ENCODE measurements around the gene RBM33.

RBM33 gene

GRCh38 chr7:155694851-155695250 is 50.4 kb downstream of the RBM33 start:
- no peak for DNase-seq (ENCODE audit: low read depth in 2 of 2)

GRCh38 chr7:155696747-155697146 is 52.3 kb downstream of the RBM33 start:
- no peak for DNase-seq (ENCODE audit: low read depth in 2 of 2)

- DNase-seq (ENCODE audit: low read depth in 2 of 2), result no peak
Measured at GRCh38 chr7:155698633-155699032, 54.2 kb downstream of the RBM33 start.

GRCh38 chr7:155699180-155699579 is 54.7 kb downstream of the RBM33 start:
- DNase-seq (ENCODE audit: low read depth in 2 of 2), result no peak

GRCh38 chr7:155700847-155701246 is 56.4 kb downstream of the RBM33 start:
- DNase-seq (ENCODE audit: low read depth in 2 of 2), result no peak

DNA sequence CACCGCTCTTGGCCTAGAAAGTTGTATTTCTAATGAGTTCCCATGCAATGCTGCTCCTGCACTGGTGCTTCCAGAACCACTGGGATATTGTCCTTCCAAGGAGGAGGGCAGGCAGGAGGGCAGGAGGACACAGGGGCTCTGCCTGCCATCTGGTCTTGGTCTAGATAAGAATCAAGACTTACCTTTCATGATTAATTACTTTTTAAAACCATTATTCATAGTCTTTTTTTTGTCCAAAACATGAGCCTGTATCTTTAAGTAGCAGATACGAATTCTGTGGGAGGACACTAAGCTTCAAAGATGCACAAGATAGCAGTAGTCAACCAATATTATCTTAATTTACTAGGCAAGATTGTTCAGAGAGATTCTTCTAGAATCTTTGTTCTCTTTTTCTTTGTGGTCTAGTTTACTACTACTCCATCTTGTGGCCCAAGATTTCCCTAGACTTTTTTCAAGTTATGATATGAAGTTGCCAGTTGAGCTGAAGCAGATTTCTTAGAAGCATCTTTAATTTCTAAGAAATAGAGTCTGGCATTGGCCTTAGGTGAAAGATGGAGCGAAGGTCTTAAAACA is 57.6 kb downstream of the RBM33 start:
- no peak for DNase-seq (ENCODE audit: low read depth in 2 of 2)

- DNase-seq (ENCODE audit: low read depth in 2 of 2), result no peak
Measured at GRCh38 chr7:155702616-155703015, 58.2 kb downstream of the RBM33 start.

DNA sequence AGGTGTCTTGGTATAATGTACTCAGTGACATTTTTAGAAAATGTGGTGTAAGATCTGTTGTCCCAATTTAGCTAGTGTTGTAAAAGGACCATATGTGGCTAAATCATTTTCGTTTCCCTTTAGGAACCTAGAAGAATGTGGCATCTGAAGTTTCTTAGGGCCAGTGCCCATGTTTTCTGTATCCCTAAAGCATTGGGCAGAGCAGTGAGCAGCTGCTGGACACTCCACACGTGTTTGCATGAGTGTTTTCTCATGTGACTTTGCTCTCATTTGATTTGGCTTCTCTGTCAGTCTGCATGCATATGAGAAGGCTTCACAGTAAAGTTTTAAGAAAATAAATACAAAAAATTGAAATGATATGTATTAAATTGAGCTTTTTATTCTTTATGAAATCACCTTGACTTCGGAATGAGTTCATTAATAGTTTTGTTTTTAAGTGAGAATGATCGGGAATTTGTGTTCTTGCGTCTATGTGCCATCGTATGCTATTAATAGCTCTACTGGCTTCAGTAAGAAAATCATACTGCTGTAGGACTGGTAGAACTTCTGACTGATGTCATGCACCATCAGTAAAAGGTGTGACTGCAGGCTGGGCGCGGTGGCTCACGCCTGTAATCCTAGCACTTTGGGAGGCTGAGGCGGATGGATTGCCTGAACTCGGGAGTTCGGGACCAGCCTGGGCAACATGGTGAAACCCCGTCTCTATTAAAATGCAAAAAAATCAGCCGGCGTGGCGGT is 61.3 kb downstream of the RBM33 start:
- no peak for DNase-seq (ENCODE audit: low read depth in 2 of 2)

DNA sequence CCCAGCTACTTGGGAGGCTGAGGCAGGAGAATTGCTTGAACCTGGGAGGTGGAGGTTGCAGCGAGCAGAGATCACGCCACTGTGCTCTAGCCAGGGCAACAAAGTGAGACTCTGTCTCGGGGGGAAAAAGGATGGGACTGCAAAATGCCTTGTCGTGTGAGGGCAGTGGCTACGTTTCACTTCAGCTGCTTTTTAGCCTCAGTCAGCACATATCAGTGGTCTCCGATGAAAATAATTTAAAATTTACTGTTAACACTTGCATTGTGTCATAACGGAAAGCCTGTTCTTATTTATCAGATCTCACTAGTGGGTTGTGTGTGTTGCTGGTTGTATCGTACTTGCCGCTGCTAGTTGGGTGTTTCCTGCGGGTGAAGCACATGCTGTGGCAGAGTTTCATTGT is 61.9 kb downstream of the RBM33 start:
- DNase-seq (ENCODE audit: low read depth in 2 of 2), result no peak

- no peak for DNase-seq (ENCODE audit: low read depth in 2 of 2)
Measured at GRCh38 chr7:155709453-155709852, 65.0 kb downstream of the RBM33 start.

GRCh38 chr7:155710031-155710430 is 65.6 kb downstream of the RBM33 start:
- no peak for DNase-seq (ENCODE audit: low read depth in 2 of 2)

DNA sequence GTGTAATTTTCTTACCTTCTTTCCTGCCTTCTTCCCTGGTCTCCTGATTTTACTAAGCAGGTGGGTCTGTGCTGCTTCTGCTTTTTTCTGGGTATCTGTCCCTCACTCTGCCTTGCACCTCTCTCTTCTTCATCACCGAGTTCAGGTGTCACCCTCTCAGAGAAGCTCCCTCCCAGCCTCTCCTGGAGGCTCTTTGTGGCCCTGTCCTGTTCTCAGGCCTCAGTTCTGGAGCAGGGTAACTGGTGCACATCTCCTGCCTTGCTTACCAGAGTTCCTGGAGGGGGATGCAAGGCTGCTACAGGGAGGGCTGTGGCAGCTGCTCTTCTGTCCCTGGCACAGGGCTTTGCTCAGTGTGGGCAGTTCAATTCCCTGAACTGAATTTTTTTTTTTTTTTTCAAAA is 66.1 kb downstream of the RBM33 start:
- DNase-seq (ENCODE audit: low read depth in 2 of 2), result no peak

DNA sequence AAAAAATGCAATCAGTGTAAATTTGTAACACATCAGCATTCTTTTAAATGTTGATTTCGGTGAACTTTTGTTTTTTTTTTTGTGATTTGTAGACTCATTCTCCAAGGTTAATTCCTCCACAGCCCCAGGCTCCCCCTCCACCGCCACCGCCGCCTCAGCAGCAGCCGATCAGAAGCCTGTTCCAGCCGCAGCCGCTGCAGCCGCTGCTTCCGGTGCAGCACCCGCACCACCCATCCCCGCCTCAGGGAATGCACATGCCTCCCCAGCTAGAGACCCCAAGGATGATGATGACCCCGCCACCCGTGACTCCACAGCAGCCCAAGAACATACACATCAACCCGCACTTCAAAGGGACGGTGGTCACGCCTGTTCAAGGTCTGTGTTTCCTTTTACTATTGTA is 66.6 kb downstream of the RBM33 start:
- DNase-seq (ENCODE audit: low read depth in 2 of 2), result no peak

DNA sequence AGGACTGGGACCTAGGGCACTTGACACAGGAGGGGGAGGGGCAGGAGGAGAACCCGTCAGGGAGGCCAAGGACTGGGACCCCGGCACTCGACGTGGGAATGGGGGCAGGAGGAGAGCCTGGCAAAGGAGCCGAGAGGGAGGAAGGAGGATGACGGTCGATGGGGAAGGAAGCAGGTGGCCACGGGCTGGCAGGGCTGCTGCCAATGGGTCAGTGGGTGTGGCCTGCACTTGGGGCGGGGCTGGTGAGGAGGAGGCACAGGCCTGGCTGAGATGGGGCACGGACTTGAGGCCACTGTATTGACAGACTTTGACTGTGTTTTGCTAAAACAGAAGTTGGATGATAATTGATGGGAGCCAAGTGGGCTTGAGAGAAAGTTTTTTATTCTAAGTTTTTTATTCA is 68.9 kb downstream of the RBM33 start:
- no peak for DNase-seq (ENCODE audit: low read depth in 2 of 2)

- DNase-seq (ENCODE audit: low read depth in 2 of 2), result no peak
Measured at GRCh38 chr7:155714702-155715101, 70.2 kb downstream of the RBM33 start.

- DNase-seq (ENCODE audit: low read depth in 2 of 2), result no peak
Measured at GRCh38 chr7:155715111-155715805, 70.8 kb downstream of the RBM33 start.

GRCh38 chr7:155717010-155717744 is 72.7 kb downstream of the RBM33 start:
- no peak for DNase-seq (ENCODE audit: low read depth in 2 of 2)

- no peak for DNase-seq (ENCODE audit: low read depth in 2 of 2)
Measured at GRCh38 chr7:155721056-155721455, 76.6 kb downstream of the RBM33 start.

DNA sequence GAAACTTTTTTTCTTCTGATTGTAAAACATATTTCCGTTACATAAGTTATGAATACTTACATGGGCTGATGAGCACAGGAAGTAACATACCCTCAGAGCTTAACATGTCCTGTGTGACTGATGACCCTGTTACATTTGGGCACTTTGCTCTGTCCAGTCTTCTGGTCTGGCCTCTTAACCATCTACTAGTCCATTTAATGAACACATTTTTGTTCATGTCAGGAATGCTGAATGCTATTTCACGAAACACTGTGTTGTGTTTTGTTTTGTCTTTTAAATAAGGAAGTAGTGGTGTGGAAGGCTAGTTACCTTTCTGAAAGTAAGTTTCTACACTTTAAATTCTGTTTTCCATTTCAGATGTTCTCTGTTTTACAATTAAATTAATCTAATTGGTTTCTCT is 77.7 kb downstream of the RBM33 start:
- DNase-seq (ENCODE audit: low read depth in 2 of 2), result no peak

DNA sequence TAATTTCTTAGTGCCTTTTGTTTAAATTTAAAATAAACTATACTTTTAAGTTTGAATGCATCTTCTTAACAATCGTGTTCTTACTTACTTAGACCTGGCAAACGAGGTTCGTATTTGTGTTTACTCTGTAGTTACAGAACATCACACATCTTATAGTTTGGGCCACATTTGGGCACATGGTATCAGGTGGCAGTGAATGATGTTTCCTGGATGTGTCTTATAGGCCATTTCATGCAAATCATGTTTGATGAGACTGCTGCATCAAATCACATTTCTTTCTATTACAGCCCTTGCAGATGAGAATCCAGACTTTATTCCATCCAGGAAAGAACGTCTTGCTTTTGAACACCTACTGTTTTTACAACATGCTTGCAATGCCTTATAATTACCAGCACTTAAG is 78.5 kb downstream of the RBM33 start:
- no peak for DNase-seq (ENCODE audit: low read depth in 2 of 2)

- DNase-seq (ENCODE audit: low read depth in 2 of 2), result no peak
Measured at GRCh38 chr7:155724327-155725005, 80.0 kb downstream of the RBM33 start.

- no peak for DNase-seq (ENCODE audit: low read depth in 2 of 2)
Measured at GRCh38 chr7:155725006-155725355, 80.5 kb downstream of the RBM33 start.

Measured in stimulated activated CD8-positive, alpha-beta memory T cell treated with anti-CD3 and anti-CD28 coated beads, Interleukin-2, amount 100 ng/mL, for 48 hours (primary cell).